ENCODE data around the gene STMN3.

The STMN3 gene

DNA sequence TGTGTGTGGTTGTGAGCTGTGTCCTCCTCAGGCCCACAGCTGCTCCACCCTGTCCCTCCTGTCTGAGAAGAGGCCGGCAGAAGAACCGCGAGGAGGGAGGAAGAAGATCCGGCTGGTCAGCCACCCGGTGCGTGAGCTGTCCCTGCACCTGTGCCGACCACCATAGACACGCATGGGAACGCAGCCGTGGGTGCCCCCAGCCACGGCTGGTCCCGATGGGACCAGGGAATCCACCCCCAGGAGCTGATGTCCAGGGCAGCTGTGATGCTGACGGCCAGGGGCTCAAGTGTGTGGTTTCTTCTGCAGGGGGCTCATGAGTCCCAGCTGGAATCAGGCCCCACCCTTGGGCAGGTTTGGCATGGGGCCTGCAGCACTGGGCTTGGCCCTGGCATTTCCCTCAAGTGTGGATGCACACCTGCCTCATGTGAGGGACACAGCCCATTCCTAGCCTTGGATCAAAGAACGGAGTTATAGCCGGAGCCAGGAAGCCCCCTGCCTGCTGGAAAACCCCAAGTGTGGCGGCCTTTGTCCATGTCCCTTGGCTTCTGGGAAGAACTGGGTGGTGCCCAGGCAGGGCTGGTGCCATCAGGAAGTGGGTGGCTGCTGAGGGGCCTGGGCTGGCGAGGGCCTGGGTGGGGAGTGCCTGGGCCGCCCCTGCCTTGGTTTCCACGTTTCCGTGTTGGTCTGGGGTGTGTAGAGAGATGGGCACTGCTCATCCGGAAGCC lies 38.6 kb upstream of the STMN3 start:
- no peak for DNase-seq

- DNase-seq = no peak
Observed at GRCh38 chr20:63690898-63691710, 37.9 kb upstream of the STMN3 start.

DNA sequence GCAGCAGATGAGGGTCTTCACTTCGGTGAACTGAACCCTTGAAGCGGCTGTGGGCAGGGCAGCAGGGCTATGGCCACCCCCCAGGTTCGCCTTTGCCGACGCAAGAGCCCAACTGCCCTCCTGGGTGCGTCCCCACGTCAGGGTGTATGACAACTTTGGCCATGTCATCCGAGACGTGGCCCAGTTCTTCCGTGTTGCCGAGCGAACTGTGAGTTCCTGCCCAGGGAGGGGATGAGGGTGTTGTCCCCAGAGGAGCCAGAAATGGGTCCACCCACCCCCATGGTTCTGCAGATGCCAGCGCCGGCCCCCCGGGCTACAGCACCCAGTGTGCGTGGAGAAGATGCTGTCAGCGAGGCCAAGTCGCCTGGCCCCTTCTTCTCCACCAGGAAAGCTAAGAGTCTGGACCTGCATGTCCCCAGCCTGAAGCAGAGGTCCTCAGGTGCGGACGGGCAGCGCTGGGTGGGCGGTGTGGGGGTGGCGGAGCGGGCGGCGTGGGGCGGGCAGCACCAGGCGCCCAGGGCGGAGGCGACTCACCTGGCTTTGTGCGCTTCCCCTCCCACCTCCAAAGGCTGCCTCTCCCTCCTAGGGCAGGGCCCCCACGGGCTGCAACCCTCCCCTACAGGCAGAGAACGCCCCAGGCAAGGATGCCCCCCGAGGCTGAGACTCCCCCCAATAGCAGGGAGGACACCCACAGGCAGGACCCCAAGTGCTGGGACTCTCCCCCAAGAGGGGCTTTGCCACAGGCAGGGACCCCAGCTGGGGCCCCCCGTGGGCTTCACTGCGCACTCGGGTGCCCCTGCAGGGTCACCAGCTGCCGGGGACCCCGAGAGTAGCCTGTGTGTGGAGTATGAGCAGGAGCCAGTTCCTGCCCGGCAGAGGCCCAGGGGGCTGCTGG lies 37.0 kb upstream of the STMN3 start:
- DNase-seq = no peak

- no peak for DNase-seq
Observed at GRCh38 chr20:63689046-63690002, 36.1 kb upstream of the STMN3 start.

GRCh38 chr20:63688228-63689045 lies 35.2 kb upstream of the STMN3 start:
- no peak for DNase-seq

DNA sequence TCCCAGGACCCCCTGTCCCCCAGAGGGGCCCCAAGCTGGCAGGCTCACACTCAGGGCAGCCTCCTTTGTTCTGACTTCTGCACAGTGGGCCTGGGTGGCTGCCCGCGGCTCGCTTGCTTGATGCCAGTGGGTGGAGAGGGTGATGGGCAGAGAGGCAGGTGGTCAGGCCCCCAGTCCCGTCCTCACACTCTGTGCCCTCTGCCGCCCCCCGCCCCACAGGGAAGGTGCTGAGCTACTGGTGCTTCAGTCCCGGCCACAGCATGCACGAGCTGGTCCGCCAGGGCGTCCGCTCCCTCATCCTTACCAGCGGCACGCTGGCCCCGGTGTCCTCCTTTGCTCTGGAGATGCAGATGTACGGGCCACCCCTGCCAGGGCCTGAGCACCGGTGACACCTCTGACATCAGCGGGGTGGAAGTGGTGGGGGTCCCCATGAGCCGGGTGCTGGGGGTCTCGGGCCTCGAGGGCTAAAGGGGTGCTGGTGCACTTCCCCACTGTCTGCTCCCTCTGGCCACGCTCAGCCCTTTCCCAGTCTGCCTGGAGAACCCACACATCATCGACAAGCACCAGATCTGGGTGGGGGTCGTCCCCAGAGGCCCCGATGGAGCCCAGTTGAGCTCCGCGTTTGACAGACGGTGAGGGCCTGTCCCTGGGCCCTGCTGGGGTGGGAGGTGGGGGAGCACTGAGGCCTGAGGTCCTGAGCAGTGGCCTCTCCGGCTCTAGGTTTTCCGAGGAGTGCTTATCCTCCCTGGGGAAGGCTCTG lies 34.4 kb upstream of the STMN3 start:
- no peak for DNase-seq

DNA sequence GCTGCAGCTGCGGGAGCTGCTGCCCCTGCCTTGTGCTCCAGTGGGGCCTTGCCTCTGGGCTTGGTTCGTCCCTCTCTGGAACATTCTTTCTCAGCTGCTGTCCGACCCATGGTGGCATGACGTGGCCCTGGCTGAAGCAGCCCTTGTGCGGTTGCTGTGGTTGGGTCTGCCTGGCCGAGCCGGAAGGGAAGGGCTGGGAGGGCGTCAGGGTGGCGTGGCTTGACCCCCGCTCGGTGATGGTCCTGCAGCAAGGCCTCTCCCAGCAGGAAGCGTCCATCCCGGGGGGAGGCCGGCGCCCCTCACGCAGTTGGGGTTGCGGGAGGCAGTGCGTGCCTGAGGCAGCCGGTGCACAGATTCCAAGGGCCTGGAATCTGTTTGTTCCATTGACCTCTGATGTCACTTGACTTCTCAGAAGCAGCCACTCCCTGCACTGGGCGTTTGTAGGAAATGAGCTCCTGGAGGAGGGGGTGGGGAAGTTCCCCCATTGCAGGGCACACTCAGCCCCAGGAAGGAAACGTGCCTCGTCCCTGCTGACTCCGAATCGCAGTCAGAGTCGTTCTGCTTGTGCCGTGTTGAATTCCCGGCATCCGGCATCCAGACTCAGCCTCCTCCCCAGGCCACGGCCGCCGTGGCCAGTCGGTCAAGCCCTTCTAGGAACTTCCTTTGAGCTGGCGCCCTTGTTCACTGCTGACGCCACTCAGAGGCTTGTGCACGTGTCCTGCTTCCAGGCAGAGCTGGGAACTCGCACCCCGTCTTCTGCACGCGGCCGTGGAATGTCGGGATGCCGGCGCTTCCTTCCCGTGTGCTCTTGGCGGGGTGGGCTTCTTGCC lies 33.5 kb upstream of the STMN3 start:
- DNase-seq = peak; percentile 78

GRCh38 chr20:63686094-63686491 lies 32.9 kb upstream of the STMN3 start:
- no peak for DNase-seq

GRCh38 chr20:63685269-63686026 lies 32.2 kb upstream of the STMN3 start:
- DNase-seq = no peak

GRCh38 chr20:63682384-63683139 lies 29.3 kb upstream of the STMN3 start:
- peak; percentile 100 for DNase-seq

DNA sequence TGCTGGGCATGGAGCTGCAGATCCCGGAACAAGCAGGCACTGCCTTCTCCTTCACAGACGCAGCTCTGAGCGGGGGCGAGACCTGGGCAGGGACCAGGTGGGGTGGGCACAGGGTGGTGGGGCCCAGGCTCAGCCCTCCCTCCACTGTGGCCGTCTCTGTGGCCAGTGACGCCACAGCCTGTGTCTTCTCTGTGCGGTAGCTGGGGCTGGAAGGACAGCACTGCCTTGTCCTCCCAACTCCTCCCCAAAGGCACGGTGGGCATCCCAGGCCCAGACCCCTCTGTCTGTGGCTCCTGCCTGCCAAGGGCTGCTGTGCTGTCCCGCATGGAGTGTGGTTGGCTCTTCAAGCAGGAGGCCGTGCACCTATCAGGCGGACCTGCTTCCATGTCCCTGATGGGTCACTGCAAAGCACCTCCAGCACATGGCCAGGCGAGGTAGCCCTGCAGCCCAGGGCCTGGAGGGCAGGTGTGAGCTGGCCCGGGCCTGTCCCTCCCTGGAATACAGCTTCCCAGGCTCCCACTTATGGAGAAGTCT lies 28.5 kb upstream of the STMN3 start:
- no peak for DNase-seq

- DNase-seq = no peak
Observed at GRCh38 chr20:63680857-63681608, 27.8 kb upstream of the STMN3 start.

DNA sequence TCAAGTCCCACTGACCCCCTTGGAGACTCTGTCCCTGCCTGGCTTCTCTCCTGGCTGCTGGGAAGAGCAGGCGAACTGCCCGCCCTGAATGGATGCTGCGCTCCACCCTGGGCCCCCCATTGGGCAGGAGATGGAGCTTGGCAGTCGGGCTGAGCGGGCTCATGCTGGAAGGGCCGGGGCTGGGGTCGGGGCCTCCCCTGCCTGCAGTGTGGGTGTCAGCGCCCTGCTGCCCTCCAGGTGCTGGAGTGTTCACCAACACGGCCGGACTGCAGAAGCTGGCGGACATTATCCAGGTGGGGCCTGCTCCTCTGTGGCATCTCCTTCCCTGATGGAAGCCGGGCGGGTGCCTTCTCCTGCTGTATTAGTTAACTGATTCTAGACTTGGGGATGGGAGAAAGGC lies 27.2 kb upstream of the STMN3 start:
- DNase-seq = no peak

DNA sequence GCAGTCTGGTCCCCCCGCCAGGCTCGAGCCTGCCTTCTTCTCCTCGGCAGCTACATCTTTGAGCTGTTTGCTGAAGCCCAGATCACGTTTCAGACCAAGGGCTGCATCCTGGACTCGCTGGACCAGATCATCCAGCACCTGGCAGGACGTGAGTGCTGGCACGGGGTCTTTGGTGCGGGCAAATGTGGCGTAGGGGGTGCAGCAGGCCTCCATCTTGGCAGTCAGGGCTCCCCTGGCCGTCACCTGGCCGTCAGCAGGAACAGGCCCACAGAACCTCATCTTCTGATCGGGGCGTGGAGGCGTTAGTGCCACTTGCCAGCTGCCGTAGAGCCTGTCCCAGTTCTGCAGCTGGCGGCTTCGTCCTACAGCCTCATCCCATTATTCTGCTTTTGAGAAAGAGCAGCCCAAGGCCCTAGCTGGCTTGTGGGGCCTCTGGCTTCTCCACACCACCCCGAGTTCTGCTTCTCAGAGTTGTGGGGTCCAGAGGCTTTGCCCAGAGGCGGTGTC lies 26.6 kb upstream of the STMN3 start:
- no peak for DNase-seq

GRCh38 chr20:63678667-63679465 lies 25.6 kb upstream of the STMN3 start:
- DNase-seq = no peak

GRCh38 chr20:63678071-63678470 lies 24.8 kb upstream of the STMN3 start:
- no peak for DNase-seq

All from NCI-H226 (cell line).